Ammon's horn (tissue), 1 donor: Measurements from ENCODE around the gene BLVRB.
"Not testable (repeated sequence)": the region's sequence is repeated elsewhere in the genome, so short reads cannot be mapped to it uniquely, and the experiment has no call there.

Experiments
- DNase-seq: peaks from one replicate; pipeline ENCODE4 v3.0.0-alpha.2; 2016; ENCODE audit warnings: low spot score

The BLVRB gene

DNA sequence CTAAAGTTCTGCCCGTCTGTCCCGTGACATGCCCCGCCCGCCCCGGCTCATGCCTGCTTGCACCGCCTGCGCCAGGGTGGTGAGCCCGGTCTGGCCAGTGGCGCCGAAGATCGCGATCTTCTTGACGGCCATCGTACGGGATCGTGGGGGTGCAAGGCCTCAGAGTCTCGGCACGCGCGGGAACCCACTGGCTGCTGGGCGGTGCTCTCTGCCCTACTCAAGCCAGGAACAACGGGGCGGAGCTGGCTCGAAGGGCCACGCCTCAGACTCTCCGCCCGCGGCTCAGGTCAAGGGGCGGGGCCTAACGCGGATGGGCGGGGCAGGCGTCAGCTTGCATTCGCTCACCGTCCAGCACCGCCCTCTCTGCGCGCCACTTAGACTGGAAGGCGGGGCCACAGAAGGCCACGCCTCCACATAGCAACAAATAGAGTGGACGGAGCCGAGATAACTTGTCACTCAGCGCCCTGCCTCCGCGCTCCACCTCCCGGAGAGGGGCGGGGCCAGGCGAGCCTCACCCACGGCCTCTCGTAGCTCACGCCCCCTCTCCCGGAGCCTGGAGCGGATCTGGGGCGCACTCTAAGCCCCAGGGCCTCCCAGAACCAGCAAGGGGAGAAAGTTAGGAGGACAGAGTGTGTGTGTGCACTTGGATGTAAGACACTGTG, at the start of gene BLVRB:
Gene BLVRB (minus strand): TSS at position 189 of the 662 bp plus-strand sequence. CDS start 57 bp downstream, at position 132.
- peak; percentile 100 for DNase-seq

DNA sequence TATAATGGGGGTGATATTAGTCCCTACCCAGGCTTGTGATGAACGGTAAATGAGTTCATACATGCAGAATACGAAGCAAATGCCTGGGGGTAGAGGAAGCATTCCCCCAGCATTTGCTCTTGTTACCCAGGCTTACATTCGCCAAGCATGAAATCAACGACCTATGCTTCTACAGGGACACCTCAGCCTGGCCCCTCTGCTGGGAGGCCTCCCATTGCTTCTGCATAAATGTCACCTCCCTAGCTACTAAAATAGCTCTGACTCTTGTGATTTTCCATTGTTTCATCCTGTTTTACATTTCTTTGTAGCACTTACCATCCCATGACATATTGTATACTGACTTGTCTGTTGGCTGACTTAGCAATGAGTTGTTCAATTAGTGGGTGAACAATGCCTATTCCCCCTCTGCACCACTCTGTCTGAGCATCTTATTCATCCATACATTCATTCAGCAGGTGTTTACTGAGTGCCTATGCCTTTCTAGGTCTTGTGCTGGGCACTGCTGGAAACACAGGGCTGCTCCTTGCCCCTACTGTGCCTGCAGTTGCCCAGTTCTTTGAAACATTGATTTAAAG, 48.3 kb upstream of the BLVRB start:
- no peak for DNase-seq

DNA sequence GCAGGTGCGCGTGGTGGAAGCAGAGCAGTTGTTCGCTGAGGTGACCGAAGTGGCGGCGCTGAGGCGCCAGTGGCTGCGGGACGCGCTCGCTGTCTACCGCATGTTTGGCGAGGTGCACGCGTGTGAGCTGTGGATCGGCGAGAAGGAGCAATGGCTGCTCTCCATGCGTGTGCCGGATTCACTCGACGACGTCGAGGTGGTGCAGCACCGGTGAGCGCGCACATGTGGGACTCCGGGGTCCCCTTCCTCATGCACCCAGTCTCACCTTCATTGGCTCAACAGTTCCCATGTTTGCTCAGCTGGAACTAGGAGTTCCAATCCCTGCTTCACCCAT, 47.8 kb upstream of the BLVRB start:
- DNase-seq: no peak

DNA sequence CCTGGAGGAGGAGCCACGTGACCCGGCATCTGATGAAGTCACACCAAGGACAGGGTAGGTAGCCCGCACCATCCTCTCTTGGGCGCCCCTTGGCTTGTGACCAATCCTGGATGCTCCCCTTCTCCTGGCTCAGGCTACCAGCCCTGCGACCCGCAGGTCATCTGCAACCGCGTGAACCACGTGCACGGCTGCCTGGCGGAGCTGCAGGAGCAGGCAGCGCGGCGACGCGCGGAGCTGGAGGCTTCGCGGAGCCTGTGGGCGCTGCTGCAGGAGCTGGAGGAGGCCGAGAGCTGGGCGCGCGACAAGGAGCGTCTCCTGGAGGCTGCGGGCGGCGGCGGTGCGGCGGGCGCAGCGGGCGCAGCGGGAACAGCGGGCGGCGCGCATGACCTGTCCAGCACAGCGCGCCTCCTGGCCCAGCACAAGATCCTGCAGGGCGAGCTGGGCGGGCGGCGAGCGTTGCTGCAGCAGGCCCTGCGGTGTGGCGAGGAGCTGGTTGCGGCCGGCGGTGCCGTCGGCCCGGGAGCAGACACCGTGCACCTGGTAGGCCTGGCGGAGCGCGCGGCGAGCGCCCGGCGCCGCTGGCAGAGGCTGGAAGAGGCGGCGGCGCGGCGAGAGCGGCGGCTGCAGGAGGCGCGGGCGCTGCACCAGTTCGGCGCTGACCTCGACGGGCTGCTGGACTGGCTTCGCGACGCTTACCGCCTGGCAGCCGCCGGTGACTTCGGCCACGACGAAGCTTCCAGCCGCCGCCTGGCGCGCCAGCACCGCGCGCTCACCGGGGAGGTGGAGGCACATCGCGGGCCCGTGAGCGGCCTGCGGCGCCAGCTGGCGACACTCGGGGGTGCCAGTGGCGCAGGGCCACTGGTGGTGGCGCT, 47.2 kb upstream of the BLVRB start:
- DNase-seq: no peak

DNA sequence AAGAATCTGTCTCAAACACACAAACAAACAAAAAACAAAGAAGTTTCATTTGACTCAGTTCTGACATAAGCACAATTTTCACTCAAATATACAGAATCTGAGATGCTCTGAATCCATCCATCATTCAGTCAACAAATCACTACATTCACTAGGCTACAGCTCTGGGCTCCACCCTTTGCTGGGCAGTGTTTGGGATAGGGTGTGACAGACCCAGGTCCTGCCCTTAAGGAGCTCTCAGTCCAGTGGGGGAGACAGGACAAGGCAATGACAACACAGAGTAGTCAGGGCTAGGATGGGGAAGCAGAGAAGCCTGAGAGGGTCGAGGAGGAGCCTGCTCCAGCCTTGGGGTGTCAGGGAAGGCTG, 46.5 kb upstream of the BLVRB start:
- no peak for DNase-seq

DNA sequence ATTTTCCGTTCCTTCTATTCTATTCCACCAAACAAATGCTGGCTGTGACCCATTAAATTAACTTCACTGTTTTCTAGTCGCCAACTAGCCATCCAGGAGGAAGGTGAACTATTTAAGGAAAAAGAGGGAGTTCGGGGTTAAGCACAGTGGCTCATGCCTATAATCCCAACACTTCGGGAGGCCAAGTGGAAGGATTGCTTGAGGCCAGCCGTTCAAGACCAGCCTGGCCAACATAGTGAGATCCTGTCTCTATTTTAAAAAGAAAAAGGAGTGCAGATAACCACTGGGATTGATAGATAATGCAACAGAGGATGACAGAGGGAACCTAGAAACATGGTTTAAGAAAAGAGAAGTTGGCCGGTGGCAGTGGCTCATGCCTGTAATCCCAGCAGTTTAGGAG, 45.9 kb upstream of the BLVRB start:
- no peak for DNase-seq

DNA sequence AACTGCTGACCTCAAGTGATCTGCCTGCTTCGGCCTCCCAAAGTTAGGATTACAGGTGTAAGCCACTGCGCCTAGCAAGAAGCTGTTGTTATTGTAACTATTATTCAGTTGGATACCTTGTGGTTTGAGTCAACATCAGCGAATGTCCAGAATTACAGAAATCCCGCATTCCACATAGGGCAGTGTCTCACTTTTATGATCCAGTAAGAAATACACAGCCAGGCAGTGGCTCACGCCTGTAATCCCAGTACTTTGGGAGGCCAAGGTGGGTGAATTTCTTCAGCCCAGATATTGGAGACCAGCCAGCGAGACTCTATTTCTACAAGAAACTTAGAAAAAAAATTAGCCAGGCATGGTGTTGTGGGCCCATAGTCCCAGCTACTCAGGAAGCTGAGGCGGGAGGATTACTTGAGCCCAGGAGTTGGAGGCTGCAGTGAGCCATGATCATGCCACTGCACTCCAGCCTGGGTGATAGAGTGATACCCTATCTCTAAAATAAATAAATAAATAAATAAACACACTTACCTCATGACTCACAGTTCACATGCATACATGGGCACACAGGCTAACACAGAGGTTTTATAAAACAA, 45.1 kb upstream of the BLVRB start:
- no peak for DNase-seq

DNA sequence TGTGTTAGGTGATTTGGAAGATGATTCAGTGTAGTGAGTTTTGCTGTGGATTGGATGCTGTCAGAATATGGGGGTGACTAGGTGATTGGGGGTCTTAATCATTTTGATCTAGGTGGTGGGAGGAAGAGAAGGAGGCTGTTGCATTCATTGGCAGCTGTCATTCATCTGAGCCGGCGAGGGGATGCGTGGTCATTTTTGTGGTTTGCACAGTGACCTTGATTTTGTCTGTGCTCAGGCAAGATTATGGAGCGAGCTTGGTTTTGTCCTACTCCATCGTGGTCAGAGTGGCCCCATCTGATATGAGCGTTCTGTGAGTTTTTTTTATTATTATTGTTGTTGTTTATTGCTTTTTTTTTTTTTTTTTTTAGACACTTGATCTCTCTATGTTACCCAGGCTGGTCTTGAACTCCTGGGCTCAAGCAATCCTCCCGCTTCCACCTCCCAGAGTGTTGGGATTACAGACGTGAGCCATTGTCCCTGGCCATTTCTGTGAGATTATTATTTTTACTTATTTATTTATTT, 43.3 kb upstream of the BLVRB start:
- DNase-seq: no peak

DNA sequence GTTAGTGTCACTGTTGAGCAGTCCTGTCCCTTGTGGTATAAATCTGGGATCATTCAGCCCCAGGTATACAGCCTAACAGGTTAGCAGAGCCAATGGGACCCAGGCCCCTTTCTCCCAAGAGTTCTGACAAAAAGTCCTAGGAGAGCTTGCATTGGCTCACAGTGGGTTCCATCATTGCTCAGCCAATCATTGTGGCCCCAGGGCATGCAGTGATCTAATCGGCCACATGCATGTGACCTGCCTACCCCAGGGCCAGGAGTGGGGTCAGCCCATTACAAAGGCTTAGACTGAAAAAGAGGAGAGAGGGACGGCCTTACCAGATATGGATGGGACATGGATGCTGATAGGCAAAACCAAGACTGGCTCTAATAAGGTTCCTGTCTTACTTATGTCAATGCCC, 42.3 kb upstream of the BLVRB start:
- DNase-seq: no peak

DNA sequence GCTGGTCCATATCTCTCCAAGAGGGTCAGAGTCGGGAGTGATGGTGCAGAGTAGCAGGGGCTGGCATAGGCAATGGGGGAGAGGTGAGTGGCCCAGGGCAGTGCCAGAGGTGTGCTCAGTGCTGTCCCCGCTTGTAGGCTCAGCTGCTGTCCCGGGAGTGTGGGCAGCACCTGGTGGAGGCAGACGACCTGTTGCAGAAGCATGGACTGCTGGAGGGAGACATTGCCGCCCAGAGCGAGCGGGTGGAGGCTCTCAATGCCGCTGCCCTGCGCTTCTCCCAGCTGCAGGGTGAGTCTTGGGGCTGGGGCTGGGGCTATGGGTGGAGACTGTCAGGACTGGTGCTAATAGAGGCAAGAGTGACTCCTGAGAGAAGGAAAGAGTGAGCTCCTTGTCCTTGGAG, 40.6 kb upstream of the BLVRB start:
- DNase-seq: no peak

DNA sequence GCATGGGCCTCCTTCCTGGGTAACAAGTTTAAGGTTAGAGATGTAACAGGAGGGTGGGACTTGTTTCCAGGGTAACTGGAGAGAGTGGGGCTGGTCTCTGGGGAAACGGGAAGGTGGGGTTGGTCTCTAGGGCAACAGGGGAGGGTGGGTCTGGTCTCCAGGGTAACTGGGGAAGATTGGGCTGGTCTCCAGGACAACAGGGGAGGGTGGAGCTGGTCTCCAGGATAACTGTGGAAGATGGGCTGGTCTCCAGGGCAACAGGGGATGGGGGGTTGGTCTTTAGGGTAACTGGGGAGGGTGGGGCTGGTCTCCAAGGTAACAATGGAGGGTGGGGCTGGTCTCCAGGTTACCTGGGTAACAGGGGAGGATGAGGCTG, 37.8 kb upstream of the BLVRB start:
- peak; percentile 78 for DNase-seq

DNA sequence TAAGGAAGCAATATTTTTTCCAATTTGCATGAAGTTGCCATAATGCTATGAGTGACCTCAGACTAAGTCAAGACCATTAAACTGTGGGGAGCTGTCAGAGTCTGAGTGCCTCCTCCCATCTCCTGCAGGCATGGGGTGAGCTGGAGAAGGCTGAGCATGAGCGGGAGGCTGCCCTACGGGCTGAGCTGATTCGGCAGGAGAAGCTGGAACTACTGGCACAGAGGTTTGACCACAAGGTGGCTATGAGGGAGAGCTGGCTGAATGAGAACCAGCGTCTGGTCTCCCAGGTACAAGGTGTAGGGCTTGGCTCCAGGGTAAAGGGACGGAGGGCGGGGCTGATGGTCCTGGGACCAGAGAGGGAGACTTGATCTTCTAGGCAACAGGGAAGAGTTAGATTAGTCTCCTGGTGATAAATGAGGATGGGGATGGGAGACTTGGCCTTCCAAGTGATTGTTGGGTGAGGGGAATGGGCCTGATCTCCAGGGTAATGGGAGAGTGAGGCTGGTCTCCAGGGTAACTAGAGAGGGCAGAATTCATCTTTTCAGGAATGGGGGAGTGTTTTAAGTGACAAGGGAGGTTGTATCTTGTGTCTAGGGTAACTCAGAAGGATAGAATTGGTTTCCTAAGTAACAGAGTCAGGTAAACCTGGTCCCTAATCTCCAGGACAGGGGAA, 37.2 kb upstream of the BLVRB start:
- DNase-seq: no peak

DNA sequence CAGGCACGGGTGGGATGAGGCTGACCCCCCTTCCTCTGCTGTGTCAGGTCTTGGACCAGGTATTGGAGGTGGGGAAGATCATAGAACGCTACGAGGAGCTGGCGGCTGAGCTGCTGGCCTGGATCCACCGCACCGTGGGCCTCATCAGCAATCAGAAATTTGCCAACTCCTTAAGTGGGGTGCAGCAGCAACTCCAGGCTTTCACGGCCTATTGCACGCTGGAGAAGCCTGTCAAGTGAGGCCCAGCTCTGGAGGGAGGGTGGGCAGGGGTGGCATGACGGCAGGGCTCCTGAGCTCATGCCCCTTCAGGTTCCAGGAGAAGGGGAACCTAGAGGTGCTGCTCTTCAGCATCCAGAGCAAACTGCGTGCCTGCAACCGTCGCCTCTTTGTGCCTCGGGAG, 36.5 kb upstream of the BLVRB start:
- DNase-seq: no peak

DNA sequence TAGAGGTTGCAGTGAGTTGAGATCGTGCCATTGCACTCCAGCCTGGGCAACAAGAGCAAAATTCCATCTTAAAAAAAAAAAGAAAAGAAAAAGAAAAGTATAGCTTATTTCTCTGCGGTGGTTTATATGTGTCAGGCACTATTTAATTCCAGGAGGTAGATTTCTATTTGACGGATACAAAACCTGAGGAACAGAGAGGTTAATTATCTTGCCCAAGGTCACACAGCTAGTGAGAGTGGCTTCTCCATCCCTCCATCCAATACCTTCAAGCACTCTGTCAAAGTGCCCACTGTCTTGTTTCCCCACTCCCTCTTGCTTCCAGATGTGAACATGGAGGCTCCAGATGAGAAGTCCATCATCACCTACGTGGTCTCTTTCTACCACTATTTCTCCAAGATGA, 36.1 kb upstream of the BLVRB start:
- no peak for DNase-seq

DNA sequence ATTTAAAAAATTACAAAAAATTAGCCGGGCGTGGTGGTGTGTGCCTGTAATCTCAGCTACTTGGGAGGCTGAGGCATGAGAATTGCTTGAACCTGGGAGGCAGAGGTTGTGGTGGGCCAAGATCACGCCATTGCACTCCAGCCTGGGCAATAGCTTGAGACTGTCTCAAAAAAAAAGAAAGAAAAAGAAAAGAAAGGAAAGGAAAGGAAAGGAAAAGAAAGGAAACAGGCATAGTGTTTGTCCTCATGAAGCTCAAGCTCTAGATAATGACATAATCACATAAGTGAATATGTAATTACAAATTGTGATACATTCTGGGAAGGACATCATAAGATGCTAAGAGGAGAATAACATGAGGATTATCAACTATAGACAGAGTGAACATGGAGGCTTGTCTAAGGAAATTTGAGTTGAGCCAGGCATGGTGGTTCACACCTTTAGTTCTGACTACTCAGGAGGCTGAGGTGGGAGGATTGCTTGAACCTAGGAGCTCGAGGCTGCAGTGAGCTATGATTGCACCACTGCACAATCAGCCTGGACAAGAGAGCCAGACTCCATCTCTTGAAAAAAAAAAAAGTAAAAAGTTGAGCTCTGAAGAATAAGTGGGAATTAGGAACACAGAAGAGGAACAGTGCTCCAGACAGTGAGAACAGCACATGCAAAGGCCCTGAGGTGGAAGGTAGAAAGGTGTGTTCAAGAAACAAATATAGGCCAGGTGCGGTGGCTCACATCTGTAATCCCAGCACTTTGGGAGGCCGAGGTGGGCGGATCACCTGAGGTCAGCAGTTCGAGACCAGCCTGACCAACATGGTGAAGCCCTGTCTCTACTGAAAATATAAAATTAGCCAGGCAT, 35.4 kb upstream of the BLVRB start:
- not testable (repeated sequence) for DNase-seq

DNA sequence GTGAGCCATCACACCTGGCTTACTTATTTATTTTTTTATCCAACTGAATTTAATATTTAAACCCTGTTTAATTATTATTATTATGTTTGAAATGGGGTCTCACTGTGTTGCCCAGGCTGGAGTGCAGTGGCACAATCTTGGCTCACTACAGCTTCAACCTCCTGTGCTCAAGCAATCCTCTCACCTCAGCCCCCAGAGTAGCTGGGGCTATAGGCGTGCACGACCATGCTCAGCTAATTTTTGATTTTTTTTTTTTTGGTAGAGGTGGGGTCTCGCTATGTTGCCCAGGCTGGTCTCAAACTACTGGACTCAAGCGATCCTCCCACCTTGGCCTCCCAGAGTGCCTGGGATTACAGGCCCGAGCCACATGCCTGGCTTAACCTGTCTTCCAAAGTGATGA, 33.8 kb upstream of the BLVRB start:
- no peak for DNase-seq

DNA sequence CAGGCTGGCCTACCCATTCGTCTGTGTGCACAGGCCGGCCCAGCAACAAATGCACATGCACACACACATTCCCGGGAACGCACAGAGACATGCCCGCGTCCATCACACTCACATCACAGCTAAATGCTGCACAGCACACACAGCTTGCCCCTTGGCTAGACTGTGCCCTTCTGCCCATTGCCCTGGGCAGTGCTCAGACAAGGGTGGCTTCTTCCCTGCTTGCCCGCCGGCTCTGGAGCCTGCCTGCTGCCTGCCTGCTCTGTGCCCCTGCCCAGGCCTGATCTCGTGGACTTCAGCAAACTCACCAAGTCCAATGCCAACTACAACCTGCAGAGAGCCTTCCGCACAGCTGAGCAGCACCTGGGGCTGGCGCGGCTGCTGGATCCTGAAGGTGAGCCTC, 31.7 kb upstream of the BLVRB start:
- DNase-seq: no peak

DNA sequence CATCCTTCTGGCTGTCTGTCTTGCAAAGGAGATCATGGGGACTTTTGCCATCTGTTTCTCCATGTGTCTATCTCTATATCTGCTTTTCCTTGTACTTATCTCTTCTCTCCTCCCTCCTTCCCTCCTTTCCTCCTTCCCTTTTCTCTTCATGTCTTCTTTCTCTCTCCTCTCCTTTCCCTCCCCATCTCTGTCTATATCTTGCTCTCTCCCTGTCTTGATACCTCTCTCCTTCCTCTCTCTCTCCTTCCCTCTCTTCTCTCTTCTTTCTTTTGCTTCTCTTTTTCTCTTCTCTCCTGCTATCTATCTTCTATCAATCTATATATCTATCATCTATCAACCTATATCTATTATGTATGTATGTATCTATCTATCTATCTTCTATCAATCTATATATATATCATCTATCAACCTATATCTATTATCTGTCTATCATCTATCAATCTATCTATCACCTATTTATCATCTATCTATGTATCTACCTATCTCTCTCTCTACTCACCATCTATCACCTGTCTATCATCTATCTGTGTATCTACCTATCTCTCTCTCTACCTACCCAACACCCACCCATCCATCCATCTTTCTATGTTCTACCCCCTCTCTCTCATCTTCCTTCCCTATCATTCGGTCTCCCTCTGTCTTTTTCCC, 28.8 kb upstream of the BLVRB start:
- no peak for DNase-seq

DNA sequence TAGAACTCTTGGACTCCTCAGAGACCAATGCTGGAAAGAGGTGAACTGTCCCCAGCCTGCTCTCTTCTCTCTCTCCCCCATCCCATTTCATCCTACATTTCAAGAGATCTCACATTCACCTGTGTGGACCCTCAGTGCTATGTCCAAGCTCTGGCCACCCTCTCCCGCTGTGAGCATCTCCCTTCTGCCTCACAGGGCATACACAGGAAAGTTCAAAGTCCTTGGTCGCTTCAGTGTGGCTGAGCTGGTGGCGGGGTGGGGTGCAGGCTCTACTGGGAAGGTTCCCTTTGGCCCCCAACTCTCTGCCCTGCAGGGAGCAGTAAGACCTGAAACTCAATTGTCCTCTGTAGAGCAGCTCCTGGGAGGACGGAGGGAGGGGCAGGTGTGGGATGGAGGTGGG, 28.2 kb upstream of the BLVRB start:
- DNase-seq: no peak

DNA sequence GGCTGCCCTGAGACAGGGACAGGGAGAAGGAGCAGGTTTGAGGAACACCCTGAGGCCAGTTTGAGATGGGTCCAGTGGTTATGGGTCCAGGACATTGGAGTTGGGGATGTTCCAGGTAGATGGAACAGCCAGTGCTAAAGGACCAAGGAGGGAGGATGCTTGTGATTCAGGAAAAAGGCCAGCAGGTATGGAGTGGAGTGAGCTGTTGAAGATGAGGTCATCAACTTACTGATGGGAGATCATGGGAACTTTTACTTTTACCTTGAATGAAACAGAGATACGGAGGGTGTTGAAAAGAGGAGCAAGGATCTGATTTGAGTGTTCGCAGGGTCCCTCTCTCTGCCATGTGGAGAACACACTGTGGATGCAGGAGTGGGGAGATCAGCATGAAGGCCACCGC, 26.7 kb upstream of the BLVRB start:
- no peak for DNase-seq

DNA sequence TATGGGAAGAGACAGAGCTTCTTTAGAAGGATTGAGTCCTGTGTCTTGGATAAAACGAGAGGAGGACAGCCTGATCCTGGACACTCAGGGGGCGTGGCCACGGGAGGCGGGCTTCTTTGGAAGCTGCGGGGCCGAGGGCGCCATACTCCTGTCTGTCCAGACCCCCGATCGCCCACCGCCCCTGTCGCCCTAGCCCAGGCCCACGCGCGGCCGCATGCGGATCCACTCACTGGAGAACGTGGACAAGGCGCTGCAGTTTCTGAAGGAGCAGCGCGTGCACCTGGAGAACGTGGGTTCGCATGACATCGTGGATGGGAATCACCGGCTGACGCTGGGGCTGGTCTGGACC, 24.3 kb upstream of the BLVRB start:
- no peak for DNase-seq
